HG03378 (cell line): ENCODE data around the gene IGSF21.
"Not testable (repeated sequence)": the region's sequence is repeated elsewhere in the genome, so short reads cannot be mapped to it uniquely, and the experiment has no call there.

ENCODE experiments used
- ATAC-seq: cut with Tn5 transposase; IDR thresholded peaks from one replicate; pipeline ENCODE4 v1.9.1; 2021; ENCODE audit warnings: mild to moderate bottlenecking, moderate library complexity; ENCODE audit not compliant: unreplicated experiment

The IGSF21 gene

DNA sequence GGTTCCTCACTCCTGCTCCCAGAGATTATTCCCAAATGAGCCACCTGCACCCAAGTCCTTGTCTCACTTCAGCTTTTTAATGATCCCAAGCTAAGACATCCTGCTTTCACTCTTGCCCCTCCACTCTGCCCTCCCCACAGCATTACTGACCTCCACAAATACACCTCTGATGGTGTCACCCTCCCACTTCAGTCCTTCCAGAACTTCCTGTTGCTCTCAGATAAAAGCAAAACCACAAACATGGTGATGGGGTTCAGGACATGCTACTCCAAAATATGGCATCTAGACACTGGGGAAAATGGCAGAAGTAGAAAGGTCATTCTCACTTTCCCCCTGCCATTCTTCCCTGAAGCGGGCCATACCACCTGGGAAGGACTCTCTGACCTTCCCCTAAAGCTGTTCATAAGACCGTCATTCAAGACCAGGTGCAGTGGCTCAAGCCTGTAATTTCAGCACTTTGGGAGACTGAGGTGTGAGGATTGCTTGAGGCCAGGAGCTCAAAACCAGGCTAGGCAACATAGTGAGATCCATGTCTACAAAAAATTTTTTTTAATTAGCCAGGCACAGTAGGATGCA is 307.4 kb downstream of the IGSF21 start:
- ATAC-seq = no peak

- ATAC-seq = no peak
These were observed 307.9 kb downstream of the IGSF21 start for GRCh38 chr1:18415448-18416027.

DNA sequence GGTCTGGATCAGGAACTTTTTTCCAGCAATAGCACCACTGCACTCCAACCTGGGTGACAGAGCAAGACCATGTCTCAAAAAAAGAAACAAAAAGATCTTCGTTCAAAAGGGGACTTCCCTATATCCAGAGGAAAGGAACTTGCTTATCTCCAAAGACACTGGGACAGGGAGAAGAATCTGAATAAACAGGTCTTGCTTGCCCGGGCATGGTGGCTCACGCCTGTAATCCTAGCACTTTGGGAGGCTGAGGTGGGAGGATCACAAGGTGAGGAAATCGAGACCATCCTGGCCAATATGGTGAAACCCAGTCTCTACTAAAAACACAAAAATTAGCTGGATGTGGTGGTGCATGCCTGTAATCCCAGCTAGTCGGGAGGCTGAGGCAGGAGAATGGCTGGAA is 308.5 kb downstream of the IGSF21 start:
- not testable (repeated sequence) for ATAC-seq

DNA sequence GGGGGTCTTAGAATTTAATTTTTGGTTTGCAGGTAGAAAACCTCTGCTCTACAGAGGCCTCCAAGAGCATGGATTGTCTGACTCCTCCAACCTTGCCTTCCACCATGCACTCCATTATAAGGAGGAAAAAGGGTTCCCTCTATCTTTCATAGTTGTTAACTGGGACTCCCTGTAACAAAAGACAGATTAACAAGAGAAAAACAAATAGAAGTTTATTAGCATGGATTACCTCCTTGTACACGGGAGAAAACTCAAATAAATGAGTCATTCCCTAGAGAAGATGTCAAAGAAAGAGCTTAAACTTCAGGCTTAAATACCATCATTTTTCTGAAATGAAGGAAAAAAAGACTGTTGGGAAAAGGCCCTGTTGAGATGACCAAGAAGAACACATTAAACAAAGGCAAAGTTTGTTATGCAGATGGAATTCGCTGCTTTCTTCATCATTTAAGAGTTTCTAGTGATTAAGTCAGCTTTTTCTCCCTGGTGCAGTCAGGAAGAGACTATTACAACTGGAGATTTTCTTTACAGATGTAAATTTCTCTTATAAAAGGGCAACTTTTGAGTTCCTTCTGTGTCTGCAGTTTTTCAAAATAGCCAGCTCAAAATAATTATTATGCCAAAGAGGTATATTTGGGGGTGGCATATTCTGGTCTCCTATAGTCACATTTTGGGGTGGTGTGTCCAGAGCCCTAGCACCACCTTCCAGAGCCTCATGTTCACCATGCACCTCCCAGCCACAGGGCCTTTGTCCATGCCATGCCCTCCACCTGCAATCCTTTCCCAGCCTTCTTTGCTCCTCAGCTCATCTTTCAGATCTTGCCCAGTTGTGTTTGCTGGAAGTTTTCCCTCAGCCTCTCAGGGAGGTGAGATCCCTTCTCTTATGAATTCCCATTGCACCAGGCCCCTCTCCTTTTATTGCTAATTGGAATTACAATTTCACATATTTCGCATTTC is 310.0 kb downstream of the IGSF21 start:
- ATAC-seq = no peak

DNA sequence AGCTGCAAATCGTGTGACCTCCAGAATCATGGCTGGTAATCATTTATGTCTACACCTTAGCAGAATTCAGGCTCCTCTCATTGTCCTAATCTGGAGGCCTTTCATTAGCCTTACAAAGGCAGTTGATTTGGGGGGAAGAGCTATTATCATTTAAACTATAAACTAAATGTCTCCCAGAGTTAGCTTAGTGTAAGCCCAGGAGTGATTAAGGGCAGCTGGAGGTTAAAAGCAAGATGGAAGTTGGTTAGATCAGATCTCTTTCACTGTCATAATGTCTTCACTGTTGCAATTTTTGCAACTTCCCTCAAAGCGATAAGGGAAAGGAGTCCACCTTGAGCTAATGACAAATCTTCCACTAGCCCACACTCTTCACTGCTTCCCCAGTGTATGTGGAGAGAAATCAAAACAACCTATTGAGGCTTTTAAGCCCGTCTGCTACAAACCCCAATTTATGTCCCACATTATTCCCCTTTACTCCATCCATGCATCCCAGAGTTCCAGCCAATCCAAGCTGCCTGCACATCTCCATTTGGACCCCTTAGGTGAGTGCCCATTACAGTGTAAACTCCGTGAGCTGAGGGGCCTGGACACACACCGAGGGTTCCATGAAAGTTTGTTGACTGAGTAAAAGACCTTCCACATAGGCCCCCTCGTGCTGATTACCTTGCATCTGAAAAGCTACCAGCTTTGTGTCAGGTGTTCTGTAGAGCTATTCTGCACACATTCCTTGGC is 311.7 kb downstream of the IGSF21 start:
- ATAC-seq = no peak

DNA sequence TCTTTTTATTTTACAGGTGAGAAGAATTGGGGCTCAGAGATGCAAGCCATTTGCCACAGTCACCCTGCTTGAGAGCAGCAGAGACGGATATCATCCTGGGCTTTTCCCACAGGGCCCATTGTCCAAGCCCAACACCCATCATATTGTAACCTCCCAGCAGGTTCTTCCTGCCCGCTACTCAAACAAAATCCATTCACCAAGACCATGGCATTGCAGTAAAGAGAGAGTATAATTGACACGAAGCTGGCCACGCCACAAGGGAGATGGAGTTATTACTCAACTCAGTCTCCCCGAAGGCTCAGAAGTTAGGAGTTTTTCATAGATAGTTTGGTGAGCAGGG is 312.2 kb downstream of the IGSF21 start:
- no peak for ATAC-seq

- ATAC-seq = no peak
These were observed 314.6 kb downstream of the IGSF21 start for GRCh38 chr1:18422076-18422777.

- no peak for ATAC-seq
These were observed 315.4 kb downstream of the IGSF21 start for GRCh38 chr1:18422954-18423353.

DNA sequence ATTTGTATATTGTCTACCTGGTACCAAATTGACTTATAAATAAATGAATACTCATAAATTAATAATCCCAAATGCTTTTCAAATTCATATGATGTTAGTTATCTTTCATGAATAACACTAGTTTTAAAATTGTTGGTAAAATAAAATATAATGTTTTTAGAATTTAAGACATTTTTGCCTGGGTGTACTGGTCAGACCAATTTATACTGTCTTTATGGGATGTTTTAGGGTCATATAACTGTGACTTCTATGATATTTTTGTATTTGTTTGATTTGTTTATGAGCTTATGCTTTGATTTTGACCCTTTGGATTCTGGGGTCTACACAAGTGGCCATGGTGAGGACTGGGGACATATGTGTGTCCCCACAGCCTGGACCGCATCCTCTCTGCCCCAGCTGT is 319.0 kb downstream of the IGSF21 start:
- no peak for ATAC-seq
